GM23248 (cell line): ENCODE results near the gene BAD. TPM values are rescaled to one million over a fixed set of nuclear protein-coding genes. Genes with fewer than 3 reads are reported as not detected.

Experiments used
- DNase-seq: peaks from one replicate; pipeline ENCODE4 v3.0.0-alpha.2; 2015
- H2AFZ ChIP-seq: fragments of 200-600 bp; sonication (generic); 2 replicates; pipeline ENCODE4 v1.6.1; 2016; ENCODE audit warnings: antibody characterized with exemption
- H3F3A ChIP-seq: fragments of 200-600 bp; sonication (generic); 2 replicates; pipeline ENCODE4 v1.6.1; 2016; ENCODE audit warnings: mild to moderate bottlenecking, antibody characterized with exemption, mixed run types; ENCODE audit not compliant: insufficient read depth
- H3K27ac ChIP-seq: fragments of 200-600 bp; sonication (generic); 2 replicates; pipeline ENCODE4 v1.5.1; 2016; ENCODE audit warnings: mild to moderate bottlenecking
- H3K27me3 ChIP-seq: fragments of 200-600 bp; sonication (generic); replicated peaks from 2 replicates; pipeline ENCODE4 v1.6.1; 2016; ENCODE audit warnings: mild to moderate bottlenecking; ENCODE audit not compliant: insufficient read depth
- H3K36me3 ChIP-seq: fragments of 200-600 bp; sonication (generic); 2 replicates; pipeline ENCODE4 v1.6.1; 2016; ENCODE audit warnings: low read depth, mild to moderate bottlenecking
- H3K4me1 ChIP-seq: fragments of 200-600 bp; sonication (generic); 2 replicates; pipeline ENCODE4 v1.6.1; 2016; ENCODE audit warnings: mild to moderate bottlenecking; ENCODE audit not compliant: insufficient read depth
- H3K4me2 ChIP-seq: fragments of 200-600 bp; sonication (generic); one replicate; pipeline ENCODE4 v1.6.1; 2016; ENCODE audit warnings: mild to moderate bottlenecking; ENCODE audit not compliant: unreplicated experiment
- H3K4me3 ChIP-seq: fragments of 200-600 bp; sonication (generic); 2 replicates; pipeline ENCODE4 v1.5.1; 2016; ENCODE audit warnings: mild to moderate bottlenecking
- H3K79me2 ChIP-seq: fragments of 200-600 bp; sonication (generic); 2 replicates; pipeline ENCODE4 v1.6.1; 2016; ENCODE audit warnings: mild to moderate bottlenecking; ENCODE audit not compliant: insufficient read depth
- H3K9ac ChIP-seq: fragments of 200-600 bp; sonication (generic); 2 replicates; pipeline ENCODE4 v1.6.1; 2016; ENCODE audit warnings: mild to moderate bottlenecking
- H3K9me2 ChIP-seq: fragments of 200-600 bp; sonication (generic); 2 replicates; pipeline ENCODE4 v1.6.1; 2016; ENCODE audit warnings: mixed run types, mild to moderate bottlenecking, moderate library complexity; ENCODE audit not compliant: insufficient read depth
- H3K9me3 ChIP-seq: fragments of 200-600 bp; sonication (generic); one replicate; pipeline ENCODE4 v1.6.1; 2017; ENCODE audit warnings: low read depth
- H4K20me1 ChIP-seq: fragments of 200-600 bp; sonication (generic); 2 replicates; pipeline ENCODE4 v1.6.0; 2016; ENCODE audit not compliant: insufficient read depth
- EZH2 ChIP-seq: fragments of 200-600 bp; sonication (generic); IDR thresholded peaks from 2 replicates; pipeline ENCODE4 v1.6.1; 2018; ENCODE audit warnings: antibody characterized with exemption, mild to moderate bottlenecking; ENCODE audit not compliant: insufficient read depth, poor library complexity, severe bottlenecking
- EZH2phosphoT487 ChIP-seq: fragments of 200-600 bp; sonication (generic); IDR thresholded peaks from 2 replicates; pipeline ENCODE4 v1.6.1; 2018; ENCODE audit warnings: antibody characterized with exemption, moderate library complexity, mild to moderate bottlenecking, low read depth; ENCODE audit not compliant: insufficient read depth
- WGBS, 2 experiments: methylation state at CpG; one replicate each; pipeline ENCODE4 v1.1.6; 2015 to 2017; ENCODE audit warnings: low lambda C conversion rate in 2 of 2, low coverage in 1 of 2; ENCODE audit errors: missing lambda C conversion rate in 2 of 2; 5-methylcytosine and 5-hydroxymethylcytosine counted together
- in situ Hi-C: fragments of 300-500 bp; cut with MboI; formaldehyde crosslinking; loops from 2 replicates; pipeline ENCODE4 v1.15.0; 2020
- polyA plus RNA-seq: library from polyadenylated mRNA; unstranded; fragments of >200 nt; fragmentation: Nextera tagmentation; extraction: Ambion mirVana; gene quantifications from 2 replicates; pipeline ENCODE4 v1.2.1, GENCODE V29; 2016
- total RNA-seq: library from RNA; depleted of rRNA; stranded (reverse); fragments of >200 nt; shearing (Covaris generic); gene quantifications from 2 replicates; pipeline ENCODE4 v1.2.3, GENCODE V29; 2014

The BAD gene
- total and polyA plus RNA-seq, 2 experiments from 2014 or later, result 146 to 170 TPM

- Histone ChIP-seq H3K36me3 (no peaks in the 10 kb centered on the region; the same call in 1 of the 2 replicates), H4K20me1 (no peaks in the 10 kb centered on the region), H3F3A (peaks cover 23% of the 10 kb centered on the region), H3K9me2 (no peaks in the 10 kb centered on the region), H3K79me2 (peaks cover 46% of the 10 kb centered on the region), H3K27me3 (no peaks in the 10 kb centered on the region), H3K4me1 (peaks cover 15% of the 10 kb centered on the region), H3K27ac (0 out of 2 replicates have a peak overlapping the region, but pooled peaks have one; percentile 45), H3K9me3 (no peaks in the 10 kb centered on the region), H3K4me3 (peak overlapping the region; percentile 75), H2AFZ (no peak overlapping the region), H3K4me2 (peak overlapping the region; percentile 72), H3K9ac (no peak overlapping the region)
- WGBS, 2 experiments, result 83 to 87% methylated on average over 8 of the region's 8 CpGs
- in situ Hi-C loops, result no loop called here
- no peak for DNase-seq
- TF ChIP-seq EZH2 (no peak), EZH2phosphoT487 (no peak)
These were observed 41.1 kb downstream of the BAD start for GRCh38 chr11:64243236-64243854.

- Histone ChIP-seq H3K9me3 (no peaks in the 10 kb centered on the region), H3K27ac (peak overlapping the region; percentile 45), H3K4me1 (peaks cover 15% of the 10 kb centered on the region), H3K79me2 (peaks cover 46% of the 10 kb centered on the region), H3K36me3 (no peaks in the 10 kb centered on the region; the same call in 1 of the 2 replicates), H3K9me2 (no peaks in the 10 kb centered on the region), H3K9ac (peak overlapping the region; percentile 85), H3K27me3 (no peaks in the 10 kb centered on the region), H3F3A (peaks cover 18% of the 10 kb centered on the region; the same call in 1 of the 2 replicates), H2AFZ (peak overlapping the region; percentile 36; the same call in 1 of the 2 replicates), H3K4me2 (peak overlapping the region; percentile 72), H4K20me1 (no peaks in the 10 kb centered on the region), H3K4me3 (peak overlapping the region; percentile 75)
- DNase-seq, result peak; percentile 59
- TF ChIP-seq EZH2 (no peak), EZH2phosphoT487 (no peak)
- in situ Hi-C loops, result no loop called here
- 2% methylated on average over 19 to 49 of the region's 63 CpGs for WGBS, 2 experiments
These were observed 42.7 kb downstream of the BAD start for GRCh38 chr11:64241491-64242374.

DNA sequence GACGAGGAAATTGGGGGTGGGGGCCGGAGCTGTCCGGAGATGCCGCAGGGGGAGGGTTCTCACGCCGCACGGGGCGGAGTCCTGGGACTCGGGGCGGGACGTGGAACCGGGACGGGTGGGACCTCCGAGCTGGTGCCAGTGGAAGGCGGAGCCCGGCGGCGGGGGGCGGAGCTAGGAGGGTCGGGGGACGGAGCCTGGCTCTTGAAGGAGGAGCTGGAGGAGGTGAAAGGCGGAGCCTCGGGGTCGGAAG lies 43.3 kb downstream of the BAD start:
- Histone ChIP-seq H3K9ac (peak overlapping the region; percentile 85), H3K9me2 (no peaks in the 10 kb centered on the region), H3K4me1 (peaks cover 15% of the 10 kb centered on the region), H4K20me1 (no peaks in the 10 kb centered on the region), H3K4me3 (peak overlapping the region; percentile 75), H3K4me2 (no peak overlapping the region), H3K79me2 (peaks cover 45% of the 10 kb centered on the region), H3F3A (peaks cover 18% of the 10 kb centered on the region; the same call in 1 of the 2 replicates), H3K27ac (peak overlapping the region; percentile 85), H2AFZ (peak overlapping the region; percentile 85), H3K9me3 (no peaks in the 10 kb centered on the region), H3K36me3 (no peaks in the 10 kb centered on the region; the same call in 1 of the 2 replicates), H3K27me3 (no peaks in the 10 kb centered on the region)
- peak; percentile 99 for DNase-seq
- TF ChIP-seq EZH2phosphoT487 (no peak), EZH2 (no peak)
- WGBS, 2 experiments, result 2% methylated on average over 24 of the region's 24 CpGs; no CpG with 5 or more reads in 1 of the 2 experiments
- in situ Hi-C loops, result no loop called here

- H4K20me1 ChIP-seq, result no peaks in the 10 kb centered on the region
- no peaks in the 10 kb centered on the region for H3K9me2 ChIP-seq
- no peaks in the 10 kb centered on the region; the same call in 1 of the 2 replicates for H3K36me3 ChIP-seq
- no peaks in the 10 kb centered on the region for H3K9me3 ChIP-seq
- H3K9ac ChIP-seq, result peak within 1 kb of the TSS; percentile 85
- H3K4me1 ChIP-seq, result peaks cover 15% of the 10 kb centered on the region
- peaks cover 42% of the 10 kb centered on the region for H3K79me2 ChIP-seq
- DNase-seq, result peak; percentile 99
- H3F3A ChIP-seq, result peaks cover 18% of the 10 kb centered on the region; the same call in 1 of the 2 replicates
- 3 to 4% methylated on average over 50 to 57 of the region's 58 CpGs for WGBS, 2 experiments
- H3K27ac ChIP-seq, result peak within 1 kb of the TSS; percentile 85
- in situ Hi-C loops, result no loop called here
- H3K27me3 ChIP-seq, result no peaks in the 10 kb centered on the region
- H3K4me2 ChIP-seq, result peak within 1 kb of the TSS; percentile 91
- TF ChIP-seq EZH2 (no peak), EZH2phosphoT487 (no peak)
- peak within 1 kb of the TSS; percentile 85 for H2AFZ ChIP-seq
- H3K4me3 ChIP-seq, result peak within 1 kb of the TSS; percentile 75
These were observed 43.8 kb downstream of the BAD start, which contains the start of gene FKBP2 for GRCh38 chr11:64240435-64241240. FKBP2 (plus strand) TSS chr11:64241095; CDS start chr11:64242388, 1,293 bp downstream.
